SH-SY5Y (cell line): ENCODE results near the gene STX1A.

Experiments used
- GATA2 ChIP-seq: IDR thresholded peaks from 2 replicates; pipeline ENCODE4 v1.6.1; 2011; ENCODE audit warnings: mild to moderate bottlenecking, low read depth, low read length
- GATA3 ChIP-seq: IDR thresholded peaks from 2 replicates; pipeline ENCODE4 v1.6.1; 2011; ENCODE audit warnings: low read depth, mild to moderate bottlenecking, low read length, moderate library complexity

- TF ChIP-seq GATA2 (no peak), GATA3 (no peak)
These were observed 22.1 kb upstream of the STX1A start for GRCh38 chr7:73741600-73741999.
